Measurements from ENCODE around the gene ANTXR1.

- TF ChIP-seq CTCF (IDR thresholded peaks at IDR 0.05; ENCODE audit: low read depth, low read length) = no peak
- TF ChIP-seq EZH2phosphoT487 (IDR thresholded peaks at IDR 0.05; ENCODE audit: low read depth) = no peak
Observed at GRCh38 chr2:69190743-69191404, 177.9 kb downstream of the ANTXR1 start.
